Lower lobe of right lung (tissue), 2 donors: ENCODE measurements around the gene MTHFS. TPM values are rescaled to one million over a fixed set of nuclear protein-coding genes. Genes with fewer than 3 reads are reported as not detected.
"Not testable (repeated sequence)": the region's sequence is repeated elsewhere in the genome, so short reads cannot be mapped to it uniquely, and the experiment has no call there.

ENCODE experiments used
- ATAC-seq, 2 donors: fragments of 200-7000 bp; cut with Tn5 transposase; one replicate each; pipeline ENCODE4 v1.9.1; 2020 to 2022; ENCODE audit warnings: mild to moderate bottlenecking in 2 of 2, moderate library complexity in 2 of 2
- DNase-seq: peaks from one replicate; pipeline ENCODE4 v3.0.0-alpha.2; 2020
- H3K27ac ChIP-seq: fragments of 200-600 bp; one replicate; pipeline ENCODE4 v1.8.0; 2022
- H3K27me3 ChIP-seq: fragments of 200-600 bp; one replicate; pipeline ENCODE4 v1.8.0; 2022; ENCODE audit warnings: low read depth
- H3K36me3 ChIP-seq: fragments of 200-600 bp; one replicate; pipeline ENCODE4 v1.8.0; 2022; ENCODE audit warnings: mild to moderate bottlenecking
- H3K4me1 ChIP-seq: fragments of 200-600 bp; one replicate; pipeline ENCODE4 v1.8.0; 2022
- H3K4me3 ChIP-seq: fragments of 200-600 bp; one replicate; pipeline ENCODE4 v1.8.0; 2022; ENCODE audit warnings: mild to moderate bottlenecking
- H3K9me3 ChIP-seq: fragments of 200-600 bp; one replicate; pipeline ENCODE4 v1.8.0; 2022
- intact Hi-C: fragments of 100-400 bp; cut with DNase I; formaldehyde crosslinking; loops from one replicate; pipeline ENCODE4 v1.11.0; 2022
- total RNA-seq: library from RNA; stranded (reverse); fragmentation: NEBNext Ultra II Directional; extraction: Animal tissue kit (Norgen Biotek cat#: 25700); gene quantifications from one replicate; pipeline ENCODE4 v1.2.1, GENCODE V29; 2021
- TF ChIP-seq, protein P1 (sequence below): fragments of 200-600 bp; IDR thresholded peaks from one replicate; pipeline ENCODE4 v1.8.0; 2022; ENCODE audit warnings: antibody characterized with exemption, mild to moderate bottlenecking
- donor health status: DM: no; HTN: yes; CAD: no; lungs with severe emphysema.

Gene MTHFS
- total RNA-seq, 1 donor from 2014 or later, result 37.4 TPM

DNA sequence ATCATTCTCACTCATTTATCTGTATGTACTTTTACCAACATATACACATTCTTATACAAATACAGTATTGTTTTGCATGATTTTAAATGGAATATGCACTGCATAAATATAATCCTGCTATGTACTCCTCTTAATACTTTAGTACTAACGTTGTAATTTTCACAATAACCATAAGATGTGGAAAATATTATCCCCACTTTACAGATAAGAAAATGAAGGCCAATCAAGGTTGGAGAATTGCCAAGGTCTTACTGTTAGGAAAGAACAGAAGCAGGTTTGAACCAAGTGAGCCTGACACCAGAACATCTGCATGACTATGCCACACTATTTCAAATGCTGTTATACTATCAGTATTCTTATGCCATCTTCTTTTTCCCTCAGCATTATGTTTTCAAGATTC lies 41.3 kb upstream of the MTHFS start:
- TF ChIP-seq, protein P1, sequence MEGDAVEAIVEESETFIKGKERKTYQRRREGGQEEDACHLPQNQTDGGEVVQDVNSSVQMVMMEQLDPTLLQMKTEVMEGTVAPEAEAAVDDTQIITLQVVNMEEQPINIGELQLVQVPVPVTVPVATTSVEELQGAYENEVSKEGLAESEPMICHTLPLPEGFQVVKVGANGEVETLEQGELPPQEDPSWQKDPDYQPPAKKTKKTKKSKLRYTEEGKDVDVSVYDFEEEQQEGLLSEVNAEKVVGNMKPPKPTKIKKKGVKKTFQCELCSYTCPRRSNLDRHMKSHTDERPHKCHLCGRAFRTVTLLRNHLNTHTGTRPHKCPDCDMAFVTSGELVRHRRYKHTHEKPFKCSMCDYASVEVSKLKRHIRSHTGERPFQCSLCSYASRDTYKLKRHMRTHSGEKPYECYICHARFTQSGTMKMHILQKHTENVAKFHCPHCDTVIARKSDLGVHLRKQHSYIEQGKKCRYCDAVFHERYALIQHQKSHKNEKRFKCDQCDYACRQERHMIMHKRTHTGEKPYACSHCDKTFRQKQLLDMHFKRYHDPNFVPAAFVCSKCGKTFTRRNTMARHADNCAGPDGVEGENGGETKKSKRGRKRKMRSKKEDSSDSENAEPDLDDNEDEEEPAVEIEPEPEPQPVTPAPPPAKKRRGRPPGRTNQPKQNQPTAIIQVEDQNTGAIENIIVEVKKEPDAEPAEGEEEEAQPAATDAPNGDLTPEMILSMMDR, result no peak
- Histone ChIP-seq H3K4me3 (no peak overlapping the region), H3K36me3 (no peaks in the 10 kb centered on the region), H3K27me3 (peaks cover 3% of the 10 kb centered on the region), H3K27ac (no peak overlapping the region), H3K4me1 (no peaks in the 10 kb centered on the region), H3K9me3 (no peaks in the 10 kb centered on the region)
- ATAC-seq, result no peak
- DNase-seq, result no peak
- intact Hi-C loops, result no loop called here

DNA sequence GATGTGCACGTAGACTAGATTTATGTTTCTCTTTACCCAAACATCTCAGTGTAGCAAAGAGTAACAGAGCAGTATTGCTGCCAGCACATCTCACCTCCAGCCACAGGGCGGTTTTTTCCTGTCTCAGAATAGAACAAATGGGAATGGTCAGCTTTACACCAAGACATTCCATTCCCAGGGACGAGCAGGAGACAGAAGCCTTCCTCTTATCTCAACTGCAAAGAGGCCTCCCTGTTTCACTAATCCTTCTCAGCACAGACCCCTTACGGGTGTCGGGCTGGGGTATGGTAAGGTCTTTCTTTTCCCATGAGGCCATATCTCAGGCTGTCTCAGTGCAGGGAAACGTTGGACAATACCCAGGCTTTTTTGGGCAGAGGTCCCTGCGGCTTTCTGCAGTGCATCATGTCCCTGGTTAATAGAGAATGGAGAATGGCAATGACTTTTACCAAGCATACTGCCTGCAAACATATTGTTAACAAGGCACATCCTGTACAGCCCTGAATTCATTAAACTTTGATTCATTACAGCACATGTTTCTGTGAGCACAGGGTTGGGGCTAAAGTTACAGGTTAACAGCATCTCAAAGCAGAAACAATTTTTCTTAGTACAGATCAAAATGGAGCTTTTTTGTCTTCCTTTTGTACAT lies 38.9 kb upstream of the MTHFS start:
- ATAC-seq, result not testable (repeated sequence)

DNA sequence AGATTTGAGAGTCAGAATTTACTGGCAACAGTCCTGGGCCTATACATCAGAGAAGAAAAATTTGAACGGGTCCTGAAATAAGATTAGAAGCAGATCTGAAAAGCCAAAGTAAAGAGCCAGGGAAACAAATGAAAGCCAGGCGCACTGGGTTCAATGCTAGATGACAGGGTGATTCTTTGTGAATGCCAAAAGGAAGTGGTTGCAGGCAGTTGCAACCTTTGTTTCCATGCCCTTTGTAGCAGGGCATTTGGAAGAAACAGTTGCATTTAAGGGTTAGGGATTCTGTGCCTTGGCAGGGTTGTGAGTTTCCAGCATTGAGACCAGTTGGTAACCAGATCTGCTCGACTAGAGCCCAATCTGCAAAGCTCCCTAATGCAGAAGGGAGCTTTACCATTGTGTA lies 36.4 kb upstream of the MTHFS start:
- DNase-seq (no peak), ATAC-seq (no peak)
- TF ChIP-seq, protein P1, result no peak
- H3K4me3 ChIP-seq, result no peak overlapping the region
- peaks cover 3% of the 10 kb centered on the region for H3K27me3 ChIP-seq
- H3K36me3 ChIP-seq, result no peaks in the 10 kb centered on the region
- no peaks in the 10 kb centered on the region for H3K9me3 ChIP-seq
- no peaks in the 10 kb centered on the region for H3K4me1 ChIP-seq
- no peak overlapping the region for H3K27ac ChIP-seq
- intact Hi-C loops, result no loop called here

More for the DNA sequence above, 38.9 kb upstream of the MTHFS start:
- H3K9me3 ChIP-seq, H3K27ac ChIP-seq, H3K4me1 ChIP-seq, intact Hi-C loops, H3K27me3 ChIP-seq, H3K36me3 ChIP-seq, H3K4me3 ChIP-seq, DNase-seq: not testable (repeated sequence)

DNA sequence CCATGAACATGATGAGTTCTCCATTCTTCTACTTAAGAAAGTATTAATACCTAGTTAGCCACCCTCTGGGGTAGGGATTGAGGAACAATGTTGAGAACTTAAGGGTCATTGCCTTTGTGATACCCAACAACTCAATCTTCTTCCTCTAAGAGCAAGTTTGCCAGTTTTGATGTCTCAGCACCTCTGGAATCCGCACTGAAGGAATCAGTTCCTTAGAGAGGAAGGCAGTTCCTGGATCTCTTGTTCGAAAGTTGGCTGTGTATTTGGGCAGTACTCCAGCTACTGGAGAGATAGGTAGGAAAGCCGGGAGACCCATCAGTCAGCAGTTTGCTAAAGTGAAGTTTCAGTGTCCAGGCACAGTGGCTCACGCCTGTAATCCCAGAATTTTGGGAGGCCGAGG lies 35.6 kb upstream of the MTHFS start:
- Histone ChIP-seq H3K4me1 (no peaks in the 10 kb centered on the region), H3K27me3 (peaks cover 3% of the 10 kb centered on the region), H3K9me3 (no peaks in the 10 kb centered on the region), H3K36me3 (no peaks in the 10 kb centered on the region), H3K27ac (no peak overlapping the region), H3K4me3 (no peak overlapping the region)
- intact Hi-C loops, result no loop called here
- no peak for ATAC-seq
- no peak for DNase-seq
- TF ChIP-seq, protein P1, result no peak

DNA sequence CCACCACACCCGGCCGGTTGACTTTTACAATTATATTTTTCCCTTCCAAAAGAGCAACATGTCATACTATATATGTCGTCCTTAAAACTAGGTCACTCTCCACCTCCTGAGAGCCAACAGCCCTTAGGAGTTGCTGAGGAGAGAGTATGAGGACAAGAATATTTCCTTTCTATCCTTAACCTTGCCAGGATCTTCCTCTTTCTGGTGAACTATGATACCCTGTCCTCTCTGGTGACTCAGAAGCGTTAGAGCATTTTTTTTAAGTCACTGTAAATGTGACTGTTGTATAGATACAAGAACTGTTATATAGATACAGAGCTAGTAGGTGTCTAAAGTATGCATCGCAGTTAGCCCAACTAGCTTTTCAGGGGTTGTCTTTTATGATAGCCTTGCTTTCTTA lies 33.7 kb upstream of the MTHFS start:
- Histone ChIP-seq H3K36me3 (no peaks in the 10 kb centered on the region), H3K27ac (no peak overlapping the region), H3K27me3 (peaks cover 3% of the 10 kb centered on the region), H3K9me3 (no peaks in the 10 kb centered on the region), H3K4me1 (no peaks in the 10 kb centered on the region), H3K4me3 (no peak overlapping the region)
- TF ChIP-seq, protein P1, result no peak
- intact Hi-C loops, result no loop called here
- ATAC-seq (no peak), DNase-seq (no peak)

DNA sequence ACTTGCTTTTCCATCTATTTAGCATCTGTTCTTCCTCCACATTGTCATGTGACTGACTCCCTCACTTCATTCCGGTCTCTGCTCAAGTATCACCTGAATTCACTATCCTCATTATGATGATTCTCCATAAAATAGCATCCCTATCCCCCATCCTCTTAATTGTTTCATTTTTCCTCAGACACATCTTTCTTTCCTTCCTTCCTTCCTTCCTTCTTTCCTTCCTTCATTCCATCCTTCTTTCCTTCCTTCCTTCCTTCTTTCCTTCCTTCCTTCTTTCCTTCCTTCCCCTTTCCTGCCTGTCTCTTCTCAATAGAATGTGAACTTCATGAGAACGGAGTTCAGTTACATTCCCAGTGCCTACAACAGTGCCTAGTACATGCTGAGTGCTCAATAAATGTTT lies 32.6 kb upstream of the MTHFS start:
- DNase-seq (no peak), ATAC-seq (no peak)
- intact Hi-C loops, result no loop called here
- TF ChIP-seq, protein P1, result no peak
- H3K36me3 ChIP-seq, result no peaks in the 10 kb centered on the region
- H3K27ac ChIP-seq, result no peak overlapping the region
- peaks cover 3% of the 10 kb centered on the region for H3K27me3 ChIP-seq
- peaks cover 3% of the 10 kb centered on the region for H3K4me1 ChIP-seq
- no peaks in the 10 kb centered on the region for H3K9me3 ChIP-seq
- no peak overlapping the region for H3K4me3 ChIP-seq

DNA sequence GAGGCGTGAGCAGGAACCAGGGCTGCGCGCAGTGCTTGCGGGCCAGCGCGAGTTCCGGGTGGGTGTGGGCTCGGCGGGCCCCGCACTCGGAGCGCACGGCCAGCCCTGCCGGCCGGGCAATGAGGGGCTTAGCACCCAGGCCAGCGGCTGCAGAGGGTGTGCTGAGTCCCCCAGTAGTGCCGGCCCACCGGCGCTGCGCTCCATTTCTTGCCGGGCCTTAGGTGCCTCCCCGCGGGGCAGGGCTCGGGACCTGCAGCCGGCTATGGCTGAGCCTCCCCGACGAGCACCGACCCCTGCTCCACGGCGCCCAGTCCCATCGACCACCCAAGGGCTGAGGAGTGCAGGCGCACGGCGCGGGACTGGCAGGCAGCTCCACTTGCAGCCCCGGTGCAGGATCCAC lies 29.3 kb upstream of the MTHFS start:
- ATAC-seq, H3K36me3 ChIP-seq, intact Hi-C loops, DNase-seq, H3K4me3 ChIP-seq, H3K9me3 ChIP-seq, H3K27me3 ChIP-seq, H3K27ac ChIP-seq, H3K4me1 ChIP-seq: not testable (repeated sequence)
